H1 (cell line): ENCODE data around the gene PCDHA9. TPM values are rescaled to one million over a fixed set of nuclear protein-coding genes. Genes with fewer than 3 reads are reported as not detected.

Experiments used
- JUND ChIP-seq: IDR thresholded peaks from 2 replicates; pipeline ENCODE4 v1.6.1; 2011; ENCODE audit warnings: mild to moderate bottlenecking, improper control_type of control experiment, low read length
- NRF1 ChIP-seq: IDR thresholded peaks from 2 replicates; pipeline ENCODE4 v1.6.1; 2011; ENCODE audit warnings: mild to moderate bottlenecking, low read depth, low read length, improper control_type of control experiment
- POLR2A ChIP-seq, 2 experiments: IDR thresholded peaks; 1 replicate in 1 of 2; 2 replicates in 1 of 2; pipeline ENCODE4 v1.6.1; 2011; ENCODE audit warnings: low read depth in 2 of 2, low read length in 2 of 2, mild to moderate bottlenecking in 2 of 2; ENCODE audit errors: control extremely low read depth in 1 of 2
- SP1 ChIP-seq: IDR thresholded peaks from 2 replicates; pipeline ENCODE4 v1.6.1; 2011; ENCODE audit warnings: low read depth, low read length
- TAF7 ChIP-seq: optimal IDR thresholded peaks from 2 replicates; pipeline ENCODE3; 2011; ENCODE audit warnings: low read depth, mild to moderate bottlenecking, inconsistent platforms, low read length, moderate library complexity, borderline replicate concordance
- polyA plus RNA-seq, 7 experiments: library from polyadenylated mRNA; depleted of rRNA in 3 of 7; stranded (reverse) in 5 of 7; unstranded in 2 of 7; fragments of >200 nt in 5 of 7; fragments of 200-250 nt in 2 of 7; gene quantifications; 1 replicate in 5 of 7; 2 replicates in 1 of 7; 4 replicates in 1 of 7; pipeline versions ENCODE4 v1.2.1 to v1.2.3, GENCODE V29; 2011 to 2013; ENCODE audit warnings: missing spikeins in 2 of 7, mixed read lengths in 2 of 7
- total RNA-seq: library from RNA; stranded (reverse); fragmentation: NEBNext Ultra II Directional; extraction: Animal tissue kit (Norgen Biotek cat#: 25700); gene quantifications from 2 replicates; pipeline ENCODE4 v1.2.1, GENCODE V29; 2021

PCDHA9 gene
- total and polyA plus RNA-seq, 2 of the 8 experiments (the other 6 are each of a cell fraction or from before 2014, with no cell fraction given), result 0.12 to 0.28 TPM

DNA sequence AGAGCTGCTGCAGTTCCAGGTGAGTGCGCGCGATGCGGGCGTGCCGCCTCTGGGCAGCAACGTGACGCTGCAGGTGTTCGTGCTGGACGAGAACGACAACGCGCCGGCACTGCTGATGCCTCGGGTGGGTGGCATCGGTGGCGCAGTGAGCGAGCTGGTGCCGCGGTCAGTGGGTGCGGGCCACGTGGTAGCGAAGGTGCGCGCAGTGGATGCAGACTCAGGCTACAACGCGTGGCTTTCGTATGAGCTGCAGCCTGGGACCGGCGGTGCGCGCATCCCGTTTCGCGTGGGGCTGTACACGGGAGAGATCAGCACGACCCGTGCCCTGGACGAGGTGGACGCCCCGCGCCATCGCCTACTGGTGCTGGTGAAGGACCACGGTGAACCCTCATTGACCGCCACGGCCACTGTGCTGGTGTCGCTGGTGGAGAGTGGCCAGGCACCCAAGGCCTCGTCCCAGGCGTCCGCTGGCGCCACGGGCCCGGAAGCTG lies 45.4 kb upstream of the PCDHA9 start (continued):
- no peak for TF ChIP-seq TAF7
- TF ChIP-seq POLR2A (IDR thresholded peaks at IDR 0.05; ENCODE audit: control extremely low read depth in 1 of 2, low read depth in 2 of 2, low read length in 2 of 2), result no peak
- no peak for TF ChIP-seq SP1
- no peak for TF ChIP-seq JUND
- TF ChIP-seq NRF1, result no peak
